Urothelium cell line (cell line): ENCODE measurements around the gene SPOP.
A peak's percentile ranks its signal among the peaks of the same experiment; 100 is the strongest.
"Not testable (repeated sequence)": the region's sequence is repeated elsewhere in the genome, so short reads cannot be mapped to it uniquely, and the experiment has no call there.

ENCODE experiments used
- DNase-seq: peaks from one replicate; pipeline ENCODE4 v3.0.0; 2011; ENCODE audit warnings: low spot score, mixed read lengths
- FAIRE-seq: peaks from 2 replicates; lab custom pipeline; 2011; peaks lifted over from hg19 to GRCh38; lab: Jason Lieb, UNC

The SPOP gene

DNA sequence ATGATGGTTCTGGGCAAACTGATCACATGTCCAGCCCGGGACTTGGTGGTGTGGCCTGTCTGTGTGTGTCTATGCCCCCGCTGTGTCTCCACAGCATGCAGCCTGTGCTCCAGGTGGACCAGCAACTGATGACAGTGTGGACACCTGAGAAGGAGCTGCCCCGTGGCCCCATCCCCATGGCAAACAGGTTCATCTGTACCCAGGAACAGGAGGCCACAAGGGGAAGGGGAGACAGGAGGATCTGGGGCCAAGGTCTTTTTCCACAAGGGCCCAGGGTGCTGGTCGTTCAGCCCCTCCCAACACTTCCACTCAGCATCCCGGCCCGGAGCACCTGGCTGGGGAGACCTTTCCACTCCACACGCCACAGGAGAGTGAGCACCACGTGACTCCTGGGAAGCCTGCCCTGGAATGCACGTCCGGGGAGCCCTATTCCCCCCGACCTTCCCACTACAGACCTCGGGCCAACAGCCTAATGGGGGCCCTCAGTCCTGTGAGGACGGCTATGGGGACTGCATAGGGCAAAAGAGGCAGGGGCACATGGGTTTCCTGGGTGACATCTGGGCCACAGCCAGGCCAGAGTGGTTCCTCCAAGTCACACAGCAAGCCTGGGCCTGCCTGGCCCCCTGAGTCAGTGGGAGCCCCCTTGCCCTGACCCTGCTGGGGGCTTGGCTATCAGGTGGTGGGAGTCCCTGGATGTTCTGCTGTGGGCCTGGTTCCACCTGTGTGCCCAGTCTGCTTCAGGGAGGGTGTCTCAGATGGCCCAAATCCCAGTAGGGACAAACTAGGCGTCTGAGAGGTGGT is 123.0 kb downstream of the SPOP start:
- peak; percentile 4 for DNase-seq
- FAIRE-seq, result no peak

DNA sequence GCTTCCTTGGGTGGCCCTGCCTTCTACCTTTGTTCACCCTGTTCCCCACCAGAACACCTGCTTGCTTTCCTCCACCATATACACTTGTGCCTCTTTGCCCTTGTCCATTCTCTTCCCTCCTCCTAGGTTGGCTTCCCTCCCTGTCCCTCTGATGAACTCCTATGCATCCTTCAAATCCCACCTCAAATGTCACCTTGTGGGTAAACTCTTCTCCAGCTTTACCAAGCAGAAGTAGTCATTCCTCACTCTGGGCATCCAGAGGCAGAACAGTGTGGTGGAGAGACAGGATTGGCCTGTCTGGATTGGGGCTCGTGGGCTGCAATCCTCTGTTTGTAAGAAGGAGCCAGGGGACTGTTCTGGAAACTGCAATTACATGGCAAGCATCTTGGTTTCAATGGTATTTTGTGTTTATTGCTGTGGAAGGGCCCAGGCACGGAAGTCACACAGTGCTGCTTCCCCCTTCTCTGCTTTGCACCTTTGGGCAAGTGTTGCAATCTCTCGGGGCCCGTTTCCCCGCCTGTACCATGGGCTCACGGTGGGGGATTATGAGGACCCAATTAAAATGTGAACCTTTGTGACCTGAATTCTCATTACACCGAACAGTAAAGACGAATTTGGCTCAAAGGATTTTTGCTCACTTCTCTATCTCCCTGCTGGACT is 124.1 kb downstream of the SPOP start:
- FAIRE-seq, result peak; percentile 81
- DNase-seq, result peak; percentile 2

- FAIRE-seq (peak; percentile 77), DNase-seq (peak; percentile 9)
Observed at GRCh38 chr17:49552070-49552751, 125.7 kb downstream of the SPOP start.

DNA sequence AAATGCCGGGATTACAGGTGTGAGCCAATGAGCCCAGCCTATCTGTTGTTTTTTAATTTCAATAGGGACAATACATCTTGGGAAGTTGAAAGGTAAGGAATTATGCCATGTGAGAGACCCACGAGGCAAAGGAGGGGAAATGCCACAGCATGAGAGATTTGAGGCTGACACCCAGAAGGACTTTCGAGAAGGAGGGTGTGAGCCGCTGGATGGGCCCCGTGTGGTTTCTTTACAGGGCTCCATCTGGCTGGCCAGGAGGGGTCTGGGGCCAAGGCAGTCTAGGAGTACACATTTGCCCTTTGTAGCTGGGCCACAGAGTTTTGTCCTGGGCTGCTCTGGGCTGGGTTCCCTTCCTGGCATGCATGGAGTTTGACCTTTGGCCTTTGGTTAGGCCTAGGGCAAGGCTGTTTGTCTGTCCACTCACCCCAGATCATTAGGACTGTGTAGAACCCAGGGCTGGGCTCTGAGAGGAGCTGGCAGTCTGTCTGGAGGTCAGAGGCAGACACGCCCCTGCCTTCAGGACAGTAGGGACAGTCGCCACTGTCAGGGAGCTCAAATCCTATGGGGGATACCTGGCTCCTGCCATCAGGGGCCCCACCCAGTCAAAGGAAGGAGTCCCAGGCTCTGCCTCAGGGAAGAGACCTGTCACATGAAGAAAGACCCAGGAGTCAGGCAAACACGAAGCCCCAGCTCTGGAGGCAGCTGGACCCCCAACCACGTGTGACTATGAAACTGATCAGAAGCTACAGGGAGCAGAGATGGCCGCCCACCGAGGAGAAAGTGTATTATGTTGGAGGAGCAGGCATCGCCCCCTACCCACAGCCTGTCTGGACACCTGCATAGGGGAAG is 126.5 kb downstream of the SPOP start:
- FAIRE-seq (no peak), DNase-seq (peak; percentile 5)

DNA sequence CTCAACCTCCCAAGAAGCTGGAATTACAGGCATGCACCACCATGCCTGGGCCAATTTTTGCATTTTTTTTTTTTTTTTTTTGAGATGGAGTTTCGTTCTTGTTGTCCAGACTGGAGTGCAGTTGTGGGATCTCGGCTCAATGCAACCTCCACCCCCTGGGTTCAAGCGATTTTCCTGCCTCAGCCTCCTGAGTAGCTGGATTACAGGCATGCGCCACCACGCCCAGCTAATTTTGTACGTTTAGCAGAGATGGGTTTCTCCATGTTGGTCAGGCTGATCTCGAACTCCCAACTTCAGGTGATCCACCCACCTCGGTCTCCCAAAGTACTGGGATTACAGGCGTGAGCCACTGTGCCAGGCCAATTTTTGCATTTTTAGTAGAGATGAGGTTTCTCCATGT is 127.1 kb downstream of the SPOP start:
- not testable (repeated sequence) for FAIRE-seq, DNase-seq

DNA sequence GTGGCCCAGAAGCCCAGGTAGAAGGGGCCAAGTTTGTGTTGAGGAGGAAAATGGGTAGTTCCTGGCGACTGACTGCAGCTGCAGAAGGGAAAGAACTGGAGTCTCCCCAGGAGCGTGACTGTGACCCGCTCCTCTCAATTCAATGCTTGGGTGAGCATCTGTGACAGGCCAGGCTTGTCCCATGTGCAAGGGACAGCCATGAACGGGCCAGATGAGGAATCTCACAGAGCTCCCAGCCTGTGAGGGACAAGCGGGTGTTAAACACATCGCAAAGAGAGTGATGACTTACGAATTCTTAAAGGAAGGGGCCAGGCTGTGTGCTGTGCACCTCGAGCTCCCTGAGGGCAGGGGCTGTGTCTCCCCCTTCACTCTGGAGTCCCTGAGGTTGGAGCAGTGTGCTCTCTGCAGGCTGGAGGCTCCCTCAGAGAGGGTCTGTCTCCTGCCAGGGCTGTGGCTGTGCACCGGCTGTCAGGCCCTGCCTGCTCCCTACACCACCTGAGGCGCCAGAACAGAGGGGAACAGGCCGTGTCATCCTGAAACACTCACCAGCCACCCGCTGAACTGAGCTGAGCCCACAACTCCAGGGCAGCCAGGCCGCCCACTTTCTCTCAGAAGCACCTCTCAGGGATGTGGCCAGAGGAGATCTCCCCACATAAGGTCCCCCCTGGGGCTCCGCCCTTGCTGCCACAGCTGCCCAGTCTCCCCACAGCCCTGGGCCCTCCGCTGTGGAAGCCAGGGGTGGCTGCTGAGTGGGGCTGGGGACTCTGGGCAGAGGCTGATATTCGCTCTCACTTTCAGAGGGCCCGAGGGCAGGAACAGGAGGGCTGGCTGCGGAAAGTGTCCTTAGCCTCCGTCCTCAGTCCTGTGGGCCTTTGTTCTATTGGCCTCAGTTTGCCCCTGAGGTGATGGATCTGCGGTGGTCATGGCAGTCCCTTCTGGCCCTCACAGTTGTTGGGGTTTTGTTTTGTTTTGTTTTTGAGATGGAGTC is 127.9 kb downstream of the SPOP start:
- no peak for FAIRE-seq

GRCh38 chr17:49549311-49549605 is 128.6 kb downstream of the SPOP start:
- FAIRE-seq, result no peak
- DNase-seq, result no peak

More for the DNA sequence above, 127.9 kb downstream of the SPOP start:
- peak; percentile 2 for DNase-seq
